NCI-H69 (cell line): ENCODE data around the gene RP2.
A peak's percentile ranks its signal among the peaks of the same experiment; 100 is the strongest.

Experiments used
- DNase-seq: peaks from one replicate; lab custom pipeline; 2025; lab: John Stamatoyannopoulos, UW

RP2 gene

GRCh38 chrX:46836701-46837557, at the start of gene RP2:
Gene RP2, plus strand, starts transcription at chrX:46837043. Its CDS starts 58 bp downstream, at chrX:46837101.
- DNase-seq: peak; percentile 97

DNA sequence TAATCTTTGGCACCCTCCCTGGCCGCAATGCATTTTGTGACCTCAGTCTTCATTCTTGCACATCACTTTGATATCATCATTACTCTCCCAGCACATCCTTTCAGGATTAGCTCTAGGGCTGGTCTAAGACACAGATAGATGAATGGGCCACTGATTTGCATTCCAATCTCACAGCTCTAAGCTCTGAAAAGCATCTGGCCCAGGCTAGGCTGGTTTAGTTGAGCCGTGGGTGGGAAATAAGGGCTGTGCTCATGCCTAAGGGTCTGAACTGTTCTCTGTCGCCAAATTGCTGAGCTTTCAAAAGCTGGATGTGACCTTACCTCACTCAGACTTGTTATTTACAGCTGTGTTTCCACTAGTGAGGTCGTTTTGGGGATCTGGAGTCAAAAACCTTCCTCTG, 47.9 kb upstream of the RP2 start:
- DNase-seq: peak; percentile 1

GRCh38 chrX:46791927-46792809, 44.7 kb upstream of the RP2 start:
- DNase-seq: peak; percentile 97

DNA sequence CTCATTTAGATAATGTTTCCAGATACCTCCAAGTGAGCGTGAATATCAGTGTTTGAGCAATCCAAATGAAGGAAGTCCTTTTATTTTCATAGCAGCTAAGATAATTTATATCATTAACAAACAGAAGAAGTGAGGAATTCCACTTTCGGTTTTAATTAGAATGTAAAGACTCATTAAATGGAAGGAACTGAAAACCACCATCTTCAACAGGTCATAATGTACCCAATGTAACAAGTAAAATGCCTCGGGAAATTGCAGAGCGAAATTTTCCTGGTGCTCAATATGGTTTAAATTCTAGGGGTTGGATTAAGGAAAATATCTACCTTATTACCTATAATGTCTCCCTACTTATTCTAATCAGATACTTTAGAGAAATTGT, 44.0 kb upstream of the RP2 start:
- no peak for DNase-seq

- DNase-seq: no peak
Observed at GRCh38 chrX:46793386-46794143, 43.3 kb upstream of the RP2 start.

- DNase-seq: peak; percentile 71
Observed at GRCh38 chrX:46796574-46797191, 40.2 kb upstream of the RP2 start.

- peak; percentile 17 for DNase-seq
Observed at GRCh38 chrX:46803140-46803539, 33.7 kb upstream of the RP2 start.

DNA sequence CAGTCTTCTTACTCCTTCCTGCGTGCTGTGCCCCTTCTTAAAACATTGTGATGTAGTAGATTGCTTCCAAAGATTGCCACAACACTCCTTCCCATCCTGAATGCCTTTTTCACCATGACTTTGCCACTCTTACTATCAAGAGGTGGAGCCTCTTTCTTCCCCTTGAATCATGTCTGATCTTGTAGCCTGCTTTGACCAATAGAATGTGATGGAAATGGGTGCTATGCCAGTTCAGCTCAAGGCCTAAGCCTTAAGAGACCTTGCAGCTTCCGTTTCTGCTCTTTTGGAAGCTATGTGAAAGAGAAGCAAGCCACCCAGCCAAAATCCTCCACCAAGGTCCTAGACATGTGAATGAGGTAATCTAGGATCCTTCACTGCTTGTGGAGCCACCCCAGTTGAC, 31.6 kb upstream of the RP2 start:
- DNase-seq: no peak

DNA sequence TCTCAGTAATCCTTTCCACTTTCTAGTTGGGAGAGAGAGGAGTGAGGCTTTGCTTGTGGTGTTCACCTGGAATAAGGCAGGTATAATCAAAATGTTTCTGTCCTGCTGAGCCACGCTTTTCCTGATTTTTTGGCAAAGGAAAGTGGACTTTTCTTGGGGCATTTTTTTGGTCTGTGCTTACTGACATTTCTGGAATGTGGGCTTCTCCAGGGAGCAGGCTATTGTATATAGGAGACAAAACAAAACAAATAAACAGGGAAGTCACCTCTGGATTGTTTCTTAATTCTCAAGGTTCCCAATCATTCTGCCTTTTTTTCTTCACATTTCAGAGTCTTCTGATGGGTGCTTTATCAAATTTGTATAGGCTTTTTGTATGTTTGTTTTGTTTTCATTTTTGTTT, 25.7 kb upstream of the RP2 start:
- no peak for DNase-seq

DNA sequence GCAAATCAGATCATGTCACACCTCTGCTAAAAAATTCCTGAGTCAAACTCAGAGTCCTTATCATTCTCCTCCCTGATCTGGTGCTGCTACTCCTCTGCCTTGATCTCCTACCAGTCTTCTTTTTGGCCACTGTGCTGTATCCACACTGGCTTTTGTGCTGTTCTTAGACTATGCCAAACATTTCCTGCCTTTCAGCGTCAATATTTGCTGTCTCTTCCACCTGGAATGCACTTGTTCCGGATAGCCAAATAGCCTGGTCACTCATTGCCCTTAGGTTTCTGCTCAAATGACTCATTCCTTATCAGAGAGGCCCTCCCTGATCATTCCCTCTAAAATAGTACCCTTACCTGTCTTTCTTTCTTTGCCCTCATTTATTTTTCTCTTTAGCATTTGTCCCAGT, 24.4 kb upstream of the RP2 start:
- DNase-seq: no peak

DNA sequence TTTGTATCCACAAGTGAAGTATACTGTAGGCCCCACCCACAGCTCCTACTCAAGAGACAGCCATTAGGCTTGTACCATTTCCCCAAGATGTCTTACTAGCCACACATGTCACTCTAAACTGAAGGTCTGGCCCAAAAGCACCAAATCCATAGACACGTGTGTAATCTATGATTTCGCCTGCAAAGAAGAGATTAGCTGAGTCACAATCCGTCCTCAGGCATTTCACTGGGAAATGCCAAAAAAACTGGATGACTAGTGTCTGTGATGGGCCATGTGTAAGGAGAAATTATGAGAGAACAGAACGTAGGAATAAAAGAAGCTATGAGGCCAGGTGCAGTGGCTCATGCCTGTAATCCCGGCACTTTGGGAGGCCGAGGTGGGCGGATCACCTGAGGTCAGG, 21.9 kb upstream of the RP2 start:
- DNase-seq: no peak

GRCh38 chrX:46819136-46819535, 17.7 kb upstream of the RP2 start:
- no peak for DNase-seq

GRCh38 chrX:46820391-46821100, 16.3 kb upstream of the RP2 start:
- no peak for DNase-seq

- peak; percentile 31 for DNase-seq
Observed at GRCh38 chrX:46823481-46823880, 13.4 kb upstream of the RP2 start.

DNA sequence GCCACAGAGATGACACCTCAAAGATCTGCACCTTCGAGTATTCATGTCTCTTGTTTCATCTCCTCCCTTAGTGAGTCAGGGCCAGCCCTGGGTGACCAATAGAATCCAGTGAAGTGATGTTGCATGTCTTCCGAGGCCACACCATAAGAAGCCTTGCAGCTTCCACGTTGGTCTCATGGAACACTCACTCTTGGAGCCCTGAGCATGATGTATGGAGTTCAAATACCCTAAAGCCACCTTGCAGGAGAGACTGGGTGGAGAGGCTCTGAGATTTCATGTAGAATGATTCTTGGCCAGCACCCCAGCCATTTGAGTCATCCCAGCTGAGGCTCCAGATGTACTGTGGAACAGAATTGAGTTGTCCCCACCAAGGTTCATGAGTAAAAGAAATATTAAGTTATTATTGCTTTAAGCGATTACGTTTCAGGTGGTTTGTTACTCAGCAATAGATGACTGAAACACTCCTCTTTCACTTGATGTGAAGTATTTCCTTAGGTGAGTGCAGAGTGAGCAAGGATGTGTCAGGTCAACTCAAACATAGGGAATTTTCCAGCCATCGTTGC, 5.0 kb upstream of the RP2 start:
- DNase-seq: no peak

DNA sequence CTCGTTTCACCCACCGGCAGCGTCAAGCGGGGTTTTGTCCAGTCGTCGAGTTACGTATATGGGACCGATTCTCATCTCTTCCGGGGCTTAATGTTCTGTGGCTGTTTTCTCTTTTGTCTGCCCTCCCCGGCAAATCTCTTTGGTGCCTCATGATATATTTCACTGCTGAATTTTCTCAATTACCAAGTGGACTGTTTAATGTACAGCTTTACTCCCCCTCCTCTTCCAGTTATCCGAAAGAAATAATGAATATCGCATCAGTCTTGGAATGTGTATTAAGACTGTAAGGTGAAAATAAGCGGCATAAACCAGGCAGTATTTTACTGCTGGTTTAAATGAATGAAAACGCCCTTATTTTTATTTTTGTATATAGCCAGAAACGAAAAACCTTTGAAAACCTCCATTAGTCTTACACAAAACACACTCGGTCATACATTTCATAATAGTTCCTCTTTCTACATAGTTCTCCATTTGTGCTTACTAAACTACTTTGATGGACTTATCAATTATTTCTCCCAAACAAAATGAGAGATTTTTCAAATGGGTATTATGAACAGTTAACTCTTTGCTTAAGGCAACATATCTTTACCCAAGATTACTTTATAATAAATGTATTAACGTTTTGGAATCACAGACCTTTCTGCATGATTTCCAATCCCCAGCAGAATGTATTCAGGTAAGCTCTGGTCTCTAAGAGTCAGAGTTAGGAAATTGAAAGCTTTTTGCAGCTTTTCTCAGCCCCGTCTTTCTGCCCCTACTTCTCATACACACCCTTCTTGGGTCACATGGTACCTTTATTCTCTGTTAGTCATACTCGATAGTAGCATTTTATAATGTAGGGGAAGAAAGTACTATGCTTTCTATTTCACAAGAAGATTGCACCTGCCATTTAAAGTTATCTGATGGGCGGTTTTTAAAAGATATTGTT, 979 bp downstream of the RP2 start:
- DNase-seq: peak; percentile 9

GRCh38 chrX:46838486-46838870, 1.6 kb downstream of the RP2 start:
- DNase-seq: no peak

GRCh38 chrX:46838974-46839480, 2.2 kb downstream of the RP2 start:
- DNase-seq: no peak

DNA sequence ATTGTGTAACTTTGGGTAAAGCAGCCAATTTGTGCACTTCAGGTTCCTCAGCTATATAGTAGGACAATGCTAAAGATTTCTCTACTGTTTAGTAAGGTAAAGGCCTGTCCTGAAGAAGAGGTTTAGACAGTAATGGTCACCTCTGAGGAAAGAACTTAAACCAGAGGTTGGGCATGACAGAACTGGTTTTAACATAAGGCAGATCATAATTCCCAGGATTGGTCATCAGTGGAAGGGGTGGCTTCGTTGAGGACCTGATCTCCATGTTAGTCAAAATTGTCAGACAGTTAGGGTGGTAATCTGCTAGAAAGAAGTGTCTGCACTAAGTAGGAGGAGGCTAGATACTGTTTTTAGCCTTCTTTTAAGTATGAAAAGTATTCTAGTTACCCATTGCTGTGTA, 4.1 kb downstream of the RP2 start:
- DNase-seq: no peak

GRCh38 chrX:46841346-46841745, 4.5 kb downstream of the RP2 start:
- DNase-seq: peak; percentile 53
